Choroid plexus epithelial cell (primary cell): ENCODE measurements around the gene MED4.

Experiments
- DNase-seq: peaks from one replicate; pipeline ENCODE4 v3.0.0-alpha.2; 2010; ENCODE audit warnings: low read depth
- H3K4me3 ChIP-seq: 2 replicates; pipeline ENCODE4 v1.5.1; 2011; ENCODE audit warnings: low read depth, mild to moderate bottlenecking, control low read depth, low read length, moderate library complexity
- CTCF ChIP-seq: conservative IDR thresholded peaks from 2 replicates; pipeline ENCODE4 v1.5.1; 2011; ENCODE audit warnings: low read depth, mild to moderate bottlenecking, control low read depth, inconsistent platforms, low read length, moderate library complexity

Gene MED4

GRCh38 chr13:48113756-48114130, 18.8 kb upstream of the MED4 start:
- no peak for TF ChIP-seq CTCF
- DNase-seq: no peak
- no peak overlapping the region for H3K4me3 ChIP-seq

- H3K4me3 ChIP-seq: no peak overlapping the region
- no peak for TF ChIP-seq CTCF
- peak; percentile 10 for DNase-seq
Observed at GRCh38 chr13:48112896-48113755, 18.2 kb upstream of the MED4 start.

- H3K4me3 ChIP-seq: no peak overlapping the region
- TF ChIP-seq CTCF: no peak
- peak; percentile 36 for DNase-seq
Observed at GRCh38 chr13:48110931-48111721, 16.2 kb upstream of the MED4 start.

- DNase-seq: peak; percentile 15
- H3K4me3 ChIP-seq: no peak overlapping the region
- TF ChIP-seq CTCF: no peak
Observed at GRCh38 chr13:48110132-48110868, 15.4 kb upstream of the MED4 start.

DNA sequence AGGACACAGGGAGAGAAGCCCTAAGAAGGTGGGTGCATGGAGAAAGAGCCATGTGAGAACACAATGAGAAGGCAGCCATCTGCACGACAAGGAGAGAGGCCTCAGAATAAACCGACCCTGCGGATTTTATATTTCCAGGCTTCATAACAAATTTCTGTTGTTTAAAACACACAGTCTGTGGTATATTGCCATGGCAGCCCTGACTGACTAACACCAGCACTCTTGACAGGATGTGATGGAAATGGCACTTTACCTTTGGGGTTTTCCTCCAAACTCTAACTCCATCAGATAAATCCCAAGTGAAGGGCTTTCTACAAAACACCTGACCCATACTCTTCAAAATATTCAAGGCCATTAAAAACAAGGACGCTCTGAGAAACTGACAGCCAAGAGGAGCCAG, 13.2 kb upstream of the MED4 start:
- no peak overlapping the region for H3K4me3 ChIP-seq
- no peak for TF ChIP-seq CTCF
- no peak for DNase-seq

- TF ChIP-seq CTCF: no peak
- DNase-seq: no peak
Observed at GRCh38 chr13:48097793-48098192, 2.9 kb upstream of the MED4 start.

More at GRCh38 chr13:48097793-48098192, 2.9 kb upstream of the MED4 start:
- H3K4me3 ChIP-seq: no peak overlapping the region
